Measurements from ENCODE around the gene ACAD9. TPM values are rescaled to one million over a fixed set of nuclear protein-coding genes. Genes with fewer than 3 reads are reported as not detected.

The ACAD9 gene
- total and polyA plus RNA-seq, 9 of the 15 experiments (the other 6 are each of a cell fraction or from before 2014, with no cell fraction given) = 10.2 to 32.6 (median 22.8) TPM

GRCh38 chr3:128906804-128907525, 27.5 kb downstream of the ACAD9 start:
- no peaks in the 10 kb centered on the region; the same call in 1 of the 2 replicates for H4K20me1 ChIP-seq (replicated peaks; ENCODE audit: control insufficient read depth, insufficient read depth, low read length)
- H3K4me2 ChIP-seq (ENCODE audit: insufficient read depth, low read length) = no peak overlapping the region
- H2AFZ ChIP-seq (ENCODE audit: low read depth, low read length) = no peak overlapping the region
- H3K36me3 ChIP-seq (ENCODE audit: control insufficient read depth, insufficient read depth, low read length) = peaks cover 90% of the 10 kb centered on the region; the same call in 2 of the 3 replicates
- intact Hi-C loops (cut with micrococcal nuclease) (no loop called here), in situ Hi-C loops (cut with MboI) (no loop called here)
- FAIRE-seq (no peak), ATAC-seq (no peak), DNase-seq (ENCODE audit: extremely low read depth in 1 of 4, low spot score in 3 of 4) (no peak)
- H3K9ac ChIP-seq (ENCODE audit: insufficient read depth in 1 of 2, low read depth in 2 of 2, low read length in 2 of 2) = no peak overlapping the region
- no peak overlapping the region for H3K4me3 ChIP-seq
- ChIA-PET POLR2A (interaction anchor here (0.6 kb wide), 1 partner anchor 25 kb away, joined by 5 read pairs; no protein-coding TSS in a partner anchor), CTCF (ENCODE audit: low intra/inter-chr PET ratio) (no interaction called here)
- WGBS (ENCODE audit: insufficient coverage, low coverage, missing lambda C conversion rate) = 84% methylated on average over 5 of the region's 7 CpGs
- no peak overlapping the region for H3K27ac ChIP-seq (ENCODE audit: extremely low read depth, low read depth, low read length)
- H3K9me1 ChIP-seq (ENCODE audit: control insufficient read depth, insufficient read depth, low read length) = no peaks in the 10 kb centered on the region
- H3K27me3 ChIP-seq (ENCODE audit: control insufficient read depth in 2 of 2, insufficient read depth in 2 of 2, low read length in 2 of 2) = no peaks in the 10 kb centered on the region
- H3K79me2 ChIP-seq (ENCODE audit: control insufficient read depth, insufficient read depth, low read length) = no peaks in the 10 kb centered on the region
- peaks cover 0 to 5% of the 10 kb centered on the region in 2 experiments; a peak in 2 of 5 replicates for H3K4me1 ChIP-seq (replicated peaks in 1 of 2; ENCODE audit: control insufficient read depth in 2 of 2, insufficient read depth in 2 of 2, low read length in 2 of 2)
- TF ChIP-seq HDAC3 (IDR thresholded peaks at IDR 0.05; ENCODE audit: borderline replicate concordance, partially characterized antibody) (no peak), NFIC (IDR thresholded peaks at IDR 0.05) (no peak), ZNF589 (CRISPR knock-in tag; IDR thresholded peaks at IDR 0.05; ENCODE audit: low read depth) (no peak), ZFP30 (CRISPR knock-in tag; IDR thresholded peaks at IDR 0.05; ENCODE audit: borderline replicate concordance) (no peak), SAFB (IDR thresholded peaks at IDR 0.05; ENCODE audit: borderline replicate concordance, low read depth, low read length) (no peak), FOXK2 (conservative IDR thresholded peaks at IDR 0.05 in 1 of 2, IDR thresholded peaks at IDR 0.05 in 1 of 2; ENCODE audit: low read depth in 2 of 2) (no peak), ZNF707 (CRISPR knock-in tag; conservative IDR thresholded peaks at IDR 0.05) (no peak), MITF (IDR thresholded peaks at IDR 0.05) (no peak), ZNF699 (CRISPR knock-in tag; IDR thresholded peaks at IDR 0.05; ENCODE audit: insufficient replicate concordance) (no peak), RBM15 (IDR thresholded peaks at IDR 0.05; ENCODE audit: insufficient read depth, low read length) (no peak), HNRNPUL1 (IDR thresholded peaks at IDR 0.05; ENCODE audit: low read length) (no peak), SAP30 (IDR thresholded peaks at IDR 0.05; ENCODE audit: borderline replicate concordance, insufficient read depth, low read depth, low read length, poor library complexity, severe bottlenecking) (no peak)
- no peaks in the 10 kb centered on the region for H3K9me3 ChIP-seq (replicated peaks; ENCODE audit: control insufficient read depth, insufficient read depth, low read depth, low read length)
- no TSS peak for BruUV-seq (replicated peaks)
